Kasumi-1 (cell line): ENCODE measurements around the gene NACC2.

ENCODE experiments used
- DNase-seq, 2 experiments: peaks; one replicate each; lab custom pipeline; 2025; lab: John Stamatoyannopoulos, UW

NACC2 gene

GRCh38 chr9:135957431-135957830, 137.7 kb downstream of the NACC2 start:
- DNase-seq = no peak

GRCh38 chr9:135956802-135957174, 138.3 kb downstream of the NACC2 start:
- DNase-seq = no peak
